HAP-1 (cell line): ENCODE data around the gene C1QTNF9.

ENCODE experiments used
- DNase-seq, 2 experiments: peaks; one replicate each; pipeline ENCODE4 v3.0.0-alpha.2; 2016 to 2020; ENCODE audit warnings: low spot score in 2 of 2
- H3K27me3 ChIP-seq: fragments of 250-450 bp; sonication (Bioruptor Pico); 2 replicates; pipeline ENCODE4 v1.5.1; 2020; ENCODE audit warnings: low read depth, mild to moderate bottlenecking, moderate library complexity
- H3K36me3 ChIP-seq: fragments of 250-450 bp; sonication (Bioruptor Pico); replicated peaks from 2 replicates; pipeline ENCODE4 v1.5.1; 2020; ENCODE audit warnings: mild to moderate bottlenecking
- H3K4me1 ChIP-seq: fragments of 250-450 bp; sonication (Bioruptor Pico); 2 replicates; pipeline ENCODE4 v1.5.1; 2020; ENCODE audit warnings: mild to moderate bottlenecking
- H3K4me3 ChIP-seq: fragments of 250-450 bp; sonication (Bioruptor Pico); 2 replicates; pipeline ENCODE4 v1.5.1; 2020; ENCODE audit warnings: mild to moderate bottlenecking, moderate library complexity
- H3K9me3 ChIP-seq: fragments of 250-450 bp; sonication (Bioruptor Pico); 2 replicates; pipeline ENCODE4 v1.5.1; 2020; ENCODE audit warnings: mild to moderate bottlenecking, moderate library complexity
- in situ Hi-C: fragments of 300-500 bp; cut with MboI; formaldehyde crosslinking; loops from 3 replicates; pipeline ENCODE4 v1.14.3; 2020; ENCODE audit warnings: low sequenced_read_pairs, inconsistent platforms, mixed read lengths

Gene C1QTNF9

GRCh38 chr13:24275041-24275440 is 34.3 kb upstream of the C1QTNF9 start:
- no peak overlapping the region for H3K4me3 ChIP-seq

GRCh38 chr13:24276306-24276705 is 33.1 kb upstream of the C1QTNF9 start:
- H3K27me3 ChIP-seq: no peaks in the 10 kb centered on the region
- no peak for DNase-seq
- peaks cover 10% of the 10 kb centered on the region for H3K4me1 ChIP-seq
- no peaks in the 10 kb centered on the region for H3K9me3 ChIP-seq
- H3K4me3 ChIP-seq: no peak overlapping the region
- no peaks in the 10 kb centered on the region for H3K36me3 ChIP-seq
- in situ Hi-C loops: no loop called here

More at GRCh38 chr13:24275041-24275440, 34.3 kb upstream of the C1QTNF9 start:
- H3K9me3 ChIP-seq: no peaks in the 10 kb centered on the region
- H3K36me3 ChIP-seq: no peaks in the 10 kb centered on the region
- peaks cover 15% of the 10 kb centered on the region for H3K4me1 ChIP-seq
- no peaks in the 10 kb centered on the region for H3K27me3 ChIP-seq
- in situ Hi-C loops: no loop called here
- no peak for DNase-seq

GRCh38 chr13:24276861-24277260 is 32.5 kb upstream of the C1QTNF9 start:
- Histone ChIP-seq H3K27me3 (no peaks in the 10 kb centered on the region), H3K4me3 (no peak overlapping the region), H3K4me1 (peaks cover 6% of the 10 kb centered on the region), H3K9me3 (no peaks in the 10 kb centered on the region), H3K36me3 (no peaks in the 10 kb centered on the region)
- DNase-seq: no peak
- in situ Hi-C loops: no loop called here

- no peaks in the 10 kb centered on the region for H3K9me3 ChIP-seq
- no peaks in the 10 kb centered on the region for H3K4me1 ChIP-seq
- DNase-seq: no peak
- in situ Hi-C loops: no loop called here
- no peak overlapping the region for H3K4me3 ChIP-seq
- no peaks in the 10 kb centered on the region for H3K36me3 ChIP-seq
- H3K27me3 ChIP-seq: no peaks in the 10 kb centered on the region
These were observed 31.6 kb upstream of the C1QTNF9 start for GRCh38 chr13:24277761-24278160.

- DNase-seq: no peak
- no peaks in the 10 kb centered on the region for H3K4me1 ChIP-seq
- no peaks in the 10 kb centered on the region for H3K36me3 ChIP-seq
- in situ Hi-C loops: no loop called here
- H3K4me3 ChIP-seq: no peak overlapping the region
- H3K27me3 ChIP-seq: no peaks in the 10 kb centered on the region
- no peaks in the 10 kb centered on the region for H3K9me3 ChIP-seq
These were observed 29.9 kb upstream of the C1QTNF9 start for GRCh38 chr13:24279327-24280110.

- Histone ChIP-seq H3K36me3 (no peaks in the 10 kb centered on the region), H3K4me1 (no peaks in the 10 kb centered on the region), H3K4me3 (no peak overlapping the region), H3K9me3 (no peaks in the 10 kb centered on the region), H3K27me3 (no peaks in the 10 kb centered on the region)
- DNase-seq: no peak
- in situ Hi-C loops: no loop called here
These were observed 28.7 kb upstream of the C1QTNF9 start for GRCh38 chr13:24280720-24281119.

- in situ Hi-C loops: no loop called here
- no peaks in the 10 kb centered on the region for H3K4me1 ChIP-seq
- H3K9me3 ChIP-seq: no peaks in the 10 kb centered on the region
- H3K4me3 ChIP-seq: no peak overlapping the region
- no peak for DNase-seq
- no peaks in the 10 kb centered on the region for H3K27me3 ChIP-seq
- H3K36me3 ChIP-seq: 0 out of 2 replicates have a peak, but pooled peaks cover 2% of the 10 kb centered on the region
These were observed 28.0 kb upstream of the C1QTNF9 start for GRCh38 chr13:24281188-24282008.

- DNase-seq: no peak
- no peaks in the 10 kb centered on the region for H3K4me1 ChIP-seq
These were observed 27.1 kb upstream of the C1QTNF9 start for GRCh38 chr13:24282256-24282655.

GRCh38 chr13:24284889-24285565 is 24.4 kb upstream of the C1QTNF9 start:
- no peaks in the 10 kb centered on the region for H3K4me1 ChIP-seq
- H3K36me3 ChIP-seq: 0 out of 2 replicates have a peak, but pooled peaks cover 2% of the 10 kb centered on the region
- H3K4me3 ChIP-seq: no peak overlapping the region
- H3K27me3 ChIP-seq: no peaks in the 10 kb centered on the region
- in situ Hi-C loops: no loop called here
- no peaks in the 10 kb centered on the region for H3K9me3 ChIP-seq
- DNase-seq: no peak

More at GRCh38 chr13:24282256-24282655, 27.1 kb upstream of the C1QTNF9 start:
- Histone ChIP-seq H3K9me3 (no peaks in the 10 kb centered on the region), H3K4me3 (no peak overlapping the region), H3K27me3 (no peaks in the 10 kb centered on the region), H3K36me3 (0 out of 2 replicates have a peak, but pooled peaks cover 2% of the 10 kb centered on the region)
- in situ Hi-C loops: no loop called here

GRCh38 chr13:24286624-24287023 is 22.8 kb upstream of the C1QTNF9 start:
- in situ Hi-C loops: no loop called here
- Histone ChIP-seq H3K36me3 (peaks cover 2% of the 10 kb centered on the region; the same call in 1 of the 2 replicates), H3K4me3 (no peak overlapping the region), H3K27me3 (no peaks in the 10 kb centered on the region), H3K4me1 (no peaks in the 10 kb centered on the region), H3K9me3 (no peaks in the 10 kb centered on the region)
- DNase-seq: no peak

- Histone ChIP-seq H3K36me3 (peaks cover 2% of the 10 kb centered on the region; the same call in 1 of the 2 replicates), H3K4me3 (no peak overlapping the region), H3K4me1 (no peaks in the 10 kb centered on the region), H3K9me3 (no peaks in the 10 kb centered on the region), H3K27me3 (no peaks in the 10 kb centered on the region)
- no peak for DNase-seq
- in situ Hi-C loops: no loop called here
These were observed 21.6 kb upstream of the C1QTNF9 start for GRCh38 chr13:24287748-24288287.

- H3K4me1 ChIP-seq: no peaks in the 10 kb centered on the region
- in situ Hi-C loops: no loop called here
- peaks cover 2% of the 10 kb centered on the region; the same call in 1 of the 2 replicates for H3K36me3 ChIP-seq
- DNase-seq: no peak
- H3K9me3 ChIP-seq: no peaks in the 10 kb centered on the region
- H3K27me3 ChIP-seq: no peaks in the 10 kb centered on the region
- no peak overlapping the region for H3K4me3 ChIP-seq
These were observed 20.5 kb upstream of the C1QTNF9 start for GRCh38 chr13:24288870-24289269.

- in situ Hi-C loops: no loop called here
- Histone ChIP-seq H3K36me3 (peaks cover 10% of the 10 kb centered on the region), H3K27me3 (no peaks in the 10 kb centered on the region), H3K9me3 (no peaks in the 10 kb centered on the region), H3K4me3 (no peak overlapping the region), H3K4me1 (no peaks in the 10 kb centered on the region)
- no peak for DNase-seq
These were observed 19.0 kb upstream of the C1QTNF9 start for GRCh38 chr13:24290280-24290932.
